HEK293T (cell line): ENCODE results near the gene CALM1.

Source experiments
- CTCF ChIA-PET: fragments of 350-600 bp; formaldehyde crosslinking; extraction: SDS; loops from one replicate; lab custom pipeline; 2021; ENCODE audit warnings: antibody characterized with exemption, inconsistent platforms; lab: Yijun Ruan, JAX
- POLR2A ChIA-PET: fragments of 350-600 bp; formaldehyde crosslinking; extraction: SDS; loops from one replicate; lab custom pipeline; 2020; ENCODE audit warnings: antibody characterized with exemption, inconsistent platforms; lab: Yijun Ruan, JAX
- DNase-seq: peaks from one replicate; pipeline ENCODE4 v3.0.0; 2012; ENCODE audit warnings: mixed read lengths; ENCODE audit errors: extremely low spot score
- ARNT ChIP-seq: fragments of 450-650 bp; IDR thresholded peaks from 2 replicates; pipeline ENCODE4 v1.6.1; 2017; ENCODE audit warnings: mild to moderate bottlenecking
- BHLHE40 ChIP-seq: fragments of 450-650 bp; IDR thresholded peaks from 2 replicates; pipeline ENCODE4 v1.6.1; 2016; ENCODE audit warnings: mild to moderate bottlenecking, moderate library complexity, borderline replicate concordance
- CTBP1 ChIP-seq: fragments of 450-650 bp; IDR thresholded peaks from 2 replicates; pipeline ENCODE4 v1.6.1; 2016; ENCODE audit warnings: borderline replicate concordance
- ELF4 ChIP-seq: fragments of 450-650 bp; IDR thresholded peaks from 2 replicates; pipeline ENCODE4 v1.6.1; 2017; ENCODE audit warnings: antibody characterized with exemption
- FOXA1 ChIP-seq: fragments of 450-650 bp; IDR thresholded peaks from 2 replicates; pipeline ENCODE4 v1.6.1; 2016; ENCODE audit warnings: mild to moderate bottlenecking
- FOXK2 ChIP-seq: fragments of 450-650 bp; IDR thresholded peaks from 2 replicates; pipeline ENCODE4 v1.6.1; 2016; ENCODE audit warnings: mild to moderate bottlenecking
- FOXM1 ChIP-seq: fragments of 450-650 bp; IDR thresholded peaks from 2 replicates; pipeline ENCODE4 v1.6.1; 2017; ENCODE audit warnings: mild to moderate bottlenecking, borderline replicate concordance
- HDGF ChIP-seq: fragments of 450-650 bp; IDR thresholded peaks from 2 replicates; pipeline ENCODE4 v1.6.1; 2017; ENCODE audit warnings: antibody characterized with exemption, borderline replicate concordance
- L3MBTL2 ChIP-seq: fragments of 450-650 bp; conservative IDR thresholded peaks from 2 replicates; pipeline ENCODE4 v1.6.1; 2016; ENCODE audit warnings: mild to moderate bottlenecking
- LEF1 ChIP-seq: fragments of 450-650 bp; IDR thresholded peaks from 2 replicates; pipeline ENCODE4 v1.6.1; 2017; ENCODE audit warnings: mild to moderate bottlenecking, borderline replicate concordance
- NFRKB ChIP-seq: fragments of 450-650 bp; IDR thresholded peaks from 2 replicates; pipeline ENCODE4 v1.6.1; 2016; ENCODE audit warnings: mild to moderate bottlenecking, moderate library complexity
- PKNOX1 ChIP-seq: fragments of 450-650 bp; IDR thresholded peaks from 2 replicates; pipeline ENCODE4 v1.6.1; 2016
- SP1 ChIP-seq: fragments of 450-650 bp; IDR thresholded peaks from 2 replicates; pipeline ENCODE4 v1.6.1; 2017
- SUZ12 ChIP-seq: fragments of 450-650 bp; IDR thresholded peaks from 2 replicates; pipeline ENCODE4 v1.6.1; 2016; ENCODE audit warnings: mild to moderate bottlenecking
- TARDBP ChIP-seq: fragments of 450-650 bp; IDR thresholded peaks from 2 replicates; pipeline ENCODE4 v1.6.1; 2016
- ZNF384 ChIP-seq: fragments of 450-650 bp; IDR thresholded peaks from 2 replicates; pipeline ENCODE4 v1.6.1; 2016

CALM1 gene

GRCh38 chr14:90355540-90356518, 41.0 kb upstream of the CALM1 start:
- DNase-seq: no peak
- POLR2A ChIA-PET: no interaction called here
- CTCF ChIA-PET: no interaction called here
- TF ChIP-seq ZNF384 (no peak), CTBP1 (no peak)

- TF ChIP-seq L3MBTL2 (no peak), FOXK2 (no peak), ZNF384 (no peak), NFRKB (no peak), LEF1 (no peak), CTBP1 (no peak), FOXA1 (no peak), PKNOX1 (no peak), TARDBP (no peak), HDGF (no peak), SUZ12 (no peak), BHLHE40 (no peak), SP1 (no peak), ELF4 (no peak), FOXM1 (no peak), ARNT (no peak)
Observed at GRCh38 chr14:90356925-90357324, 39.9 kb upstream of the CALM1 start.

GRCh38 chr14:90358359-90358758, 38.5 kb upstream of the CALM1 start:
- DNase-seq: no peak
- CTCF ChIA-PET: no interaction called here
- POLR2A ChIA-PET: no interaction called here
- TF ChIP-seq ZNF384: no peak
- no peak for TF ChIP-seq FOXK2
- no peak for TF ChIP-seq TARDBP
- no peak for TF ChIP-seq ELF4
- no peak for TF ChIP-seq SP1
- no peak for TF ChIP-seq PKNOX1
- no peak for TF ChIP-seq FOXM1
- TF ChIP-seq L3MBTL2: no peak
- no peak for TF ChIP-seq NFRKB
- TF ChIP-seq ARNT: no peak
- no peak for TF ChIP-seq HDGF
- TF ChIP-seq FOXA1: no peak
- no peak for TF ChIP-seq BHLHE40
- no peak for TF ChIP-seq LEF1
- TF ChIP-seq CTBP1: no peak
- no peak for TF ChIP-seq SUZ12

More at GRCh38 chr14:90356925-90357324, 39.9 kb upstream of the CALM1 start:
- DNase-seq: no peak
- ChIA-PET CTCF (no interaction called here), POLR2A (no interaction called here)

GRCh38 chr14:90361865-90362557, 34.8 kb upstream of the CALM1 start:
- TF ChIP-seq FOXM1: no peak
- no peak for TF ChIP-seq L3MBTL2
- TF ChIP-seq FOXA1: no peak
- TF ChIP-seq FOXK2: no peak
- TF ChIP-seq PKNOX1: no peak
- no peak for TF ChIP-seq ARNT
- TF ChIP-seq HDGF: no peak
- no peak for TF ChIP-seq CTBP1
- no peak for TF ChIP-seq BHLHE40
- no peak for TF ChIP-seq NFRKB
- TF ChIP-seq ELF4: no peak
- TF ChIP-seq ZNF384: no peak
- no peak for TF ChIP-seq SP1
- no peak for TF ChIP-seq SUZ12
- no peak for TF ChIP-seq LEF1
- TF ChIP-seq TARDBP: no peak
- DNase-seq: no peak
- ChIA-PET POLR2A (no interaction called here), CTCF (no interaction called here)

- POLR2A ChIA-PET: interaction anchor here (1.5 kb wide), 1 partner anchor 21 kb away, joined by 4 read pairs; no protein-coding TSS in a partner anchor
- no peak for DNase-seq
- CTCF ChIA-PET: interaction anchor here (0.7 kb wide), 1 partner anchor 210 kb away, joined by 3 read pairs; no protein-coding TSS in a partner anchor
- TF ChIP-seq SUZ12 (no peak), ZNF384 (no peak), FOXK2 (no peak), BHLHE40 (no peak), L3MBTL2 (no peak), TARDBP (no peak), LEF1 (no peak), CTBP1 (no peak), ELF4 (no peak), ARNT (no peak), FOXM1 (no peak), HDGF (no peak), PKNOX1 (no peak)
Observed at GRCh38 chr14:90362558-90362896, 34.3 kb upstream of the CALM1 start.
